Lower leg skin (tissue), 3 donors: ENCODE measurements around the gene SOX5.

Experiments
- POLR2A ChIP-seq, 2 donors: fragments of 450-650 bp; IDR thresholded peaks; one replicate each; pipeline ENCODE4 v1.6.1; 2016 to 2017; ENCODE audit warnings: antibody characterized with exemption in 2 of 2, mild to moderate bottlenecking in 1 of 2, moderate library complexity in 1 of 2
- TF ChIP-seq, protein P1 (sequence below), 3 donors: fragments of 450-650 bp; IDR thresholded peaks; one replicate each; pipeline ENCODE4 v1.5.1; 2016; ENCODE audit warnings: antibody characterized with exemption in 3 of 3, mild to moderate bottlenecking in 3 of 3, moderate library complexity in 2 of 3

DNA sequence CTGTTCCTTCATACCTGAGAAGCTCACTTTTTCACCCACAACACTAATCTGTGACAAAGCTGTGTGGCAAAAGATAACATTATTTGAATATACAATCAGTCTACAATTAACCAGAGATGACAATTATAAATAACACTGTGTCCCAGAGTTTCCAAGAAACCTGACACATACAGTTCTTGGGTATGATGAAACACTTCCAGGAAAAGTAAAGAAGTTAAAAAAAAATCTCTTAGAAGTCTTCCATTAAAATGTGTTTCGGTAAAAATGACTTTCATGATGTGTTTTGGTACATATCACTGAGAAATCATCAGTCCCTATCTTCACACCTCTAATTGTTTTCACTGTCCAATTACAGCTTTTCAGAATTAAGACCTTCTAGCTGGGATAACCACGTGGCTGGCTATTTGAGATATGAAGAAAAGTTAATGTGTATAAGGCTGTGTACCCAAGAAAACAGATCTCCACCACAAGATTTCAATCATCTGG, 390.2 kb downstream of the SOX5 start:
- TF ChIP-seq, protein P1, sequence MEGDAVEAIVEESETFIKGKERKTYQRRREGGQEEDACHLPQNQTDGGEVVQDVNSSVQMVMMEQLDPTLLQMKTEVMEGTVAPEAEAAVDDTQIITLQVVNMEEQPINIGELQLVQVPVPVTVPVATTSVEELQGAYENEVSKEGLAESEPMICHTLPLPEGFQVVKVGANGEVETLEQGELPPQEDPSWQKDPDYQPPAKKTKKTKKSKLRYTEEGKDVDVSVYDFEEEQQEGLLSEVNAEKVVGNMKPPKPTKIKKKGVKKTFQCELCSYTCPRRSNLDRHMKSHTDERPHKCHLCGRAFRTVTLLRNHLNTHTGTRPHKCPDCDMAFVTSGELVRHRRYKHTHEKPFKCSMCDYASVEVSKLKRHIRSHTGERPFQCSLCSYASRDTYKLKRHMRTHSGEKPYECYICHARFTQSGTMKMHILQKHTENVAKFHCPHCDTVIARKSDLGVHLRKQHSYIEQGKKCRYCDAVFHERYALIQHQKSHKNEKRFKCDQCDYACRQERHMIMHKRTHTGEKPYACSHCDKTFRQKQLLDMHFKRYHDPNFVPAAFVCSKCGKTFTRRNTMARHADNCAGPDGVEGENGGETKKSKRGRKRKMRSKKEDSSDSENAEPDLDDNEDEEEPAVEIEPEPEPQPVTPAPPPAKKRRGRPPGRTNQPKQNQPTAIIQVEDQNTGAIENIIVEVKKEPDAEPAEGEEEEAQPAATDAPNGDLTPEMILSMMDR (IDR thresholded peaks at IDR 0.05): no peak
- no peak for TF ChIP-seq POLR2A (IDR thresholded peaks at IDR 0.05)
